A172 (cell line): ENCODE data around the gene STEAP1. TPM values are rescaled to one million over a fixed set of nuclear protein-coding genes. Genes with fewer than 3 reads are reported as not detected.
"Not testable (repeated sequence)": the region's sequence is repeated elsewhere in the genome, so short reads cannot be mapped to it uniquely, and the experiment has no call there.

Experiments used
- DNase-seq: peaks from one replicate; pipeline ENCODE4 v3.0.0-alpha.2; 2015; ENCODE audit warnings: low spot score
- total RNA-seq: library from RNA; depleted of rRNA; stranded (reverse); fragments of >200 nt; shearing (Covaris generic); gene quantifications from 2 replicates; pipeline ENCODE4 v1.2.3, GENCODE V29; 2014

The STEAP1 gene
- total RNA-seq, 1 experiment from 2014 or later: 0.83 TPM

- peak; percentile 34 for DNase-seq
These were observed 19.0 kb downstream of the STEAP1 start for GRCh38 chr7:90173127-90173844.

GRCh38 chr7:90175667-90176066, 21.4 kb downstream of the STEAP1 start:
- no peak for DNase-seq

GRCh38 chr7:90176195-90176594, 21.9 kb downstream of the STEAP1 start:
- no peak for DNase-seq

GRCh38 chr7:90178166-90178565, 23.9 kb downstream of the STEAP1 start:
- no peak for DNase-seq

- DNase-seq: peak; percentile 95
These were observed 24.5 kb downstream of the STEAP1 start for GRCh38 chr7:90178679-90179278.

- DNase-seq: peak; percentile 26
These were observed 25.8 kb downstream of the STEAP1 start for GRCh38 chr7:90180011-90180585.

- no peak for DNase-seq
These were observed 26.4 kb downstream of the STEAP1 start for GRCh38 chr7:90180649-90181048.

GRCh38 chr7:90181485-90181884, 27.2 kb downstream of the STEAP1 start:
- DNase-seq: no peak

- DNase-seq: not testable (repeated sequence)
These were observed 32.0 kb downstream of the STEAP1 start for GRCh38 chr7:90186290-90186689.

GRCh38 chr7:90187507-90188050, 33.3 kb downstream of the STEAP1 start:
- no peak for DNase-seq

- DNase-seq: no peak
These were observed 34.0 kb downstream of the STEAP1 start for GRCh38 chr7:90188281-90188680.

GRCh38 chr7:90190995-90191394, 36.7 kb downstream of the STEAP1 start:
- DNase-seq: no peak

- no peak for DNase-seq
These were observed 37.4 kb downstream of the STEAP1 start for GRCh38 chr7:90191648-90192047.

GRCh38 chr7:90192876-90193750, 38.8 kb downstream of the STEAP1 start:
- DNase-seq: no peak

- no peak for DNase-seq
These were observed 40.9 kb downstream of the STEAP1 start for GRCh38 chr7:90194911-90195809.

GRCh38 chr7:90201500-90202195, 47.4 kb downstream of the STEAP1 start:
- no peak for DNase-seq

GRCh38 chr7:90207956-90208355, 53.7 kb downstream of the STEAP1 start:
- no peak for DNase-seq

GRCh38 chr7:90209776-90210175, 55.5 kb downstream of the STEAP1 start:
- DNase-seq: no peak

GRCh38 chr7:90210475-90210874, 56.2 kb downstream of the STEAP1 start:
- no peak for DNase-seq

- DNase-seq: no peak
These were observed 56.7 kb downstream of the STEAP1 start for GRCh38 chr7:90210981-90211380.
